T-helper 22 cell (primary cell): ENCODE results near the gene KCNE1.
"Not testable (repeated sequence)": the region's sequence is repeated elsewhere in the genome, so short reads cannot be mapped to it uniquely, and the experiment has no call there.

Source experiments
- DNase-seq: peaks from one replicate; pipeline ENCODE4 v3.0.0-alpha.2; 2020; ENCODE audit warnings: low read depth

KCNE1 gene

DNA sequence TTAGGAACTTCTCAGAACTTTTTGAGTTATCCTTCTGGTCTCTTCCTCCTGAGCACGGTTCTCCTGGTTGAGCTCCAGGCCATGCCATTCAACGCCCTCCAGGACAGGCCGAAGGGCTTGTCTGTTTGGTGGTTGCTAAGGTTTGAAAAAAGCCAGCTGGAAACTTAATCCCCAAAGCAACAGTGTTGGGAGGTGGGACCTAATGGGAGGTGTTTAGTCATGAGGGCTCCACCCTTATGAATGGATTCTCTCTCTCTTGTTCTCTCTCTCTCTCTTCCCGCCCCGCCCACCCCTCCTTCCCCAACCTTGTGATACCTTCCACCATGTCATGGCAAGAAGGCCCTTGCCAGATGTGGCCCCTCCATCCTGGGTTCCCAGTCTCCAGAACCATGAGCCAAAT lies 829 bp downstream of the KCNE1 start:
- no peak for DNase-seq

DNA sequence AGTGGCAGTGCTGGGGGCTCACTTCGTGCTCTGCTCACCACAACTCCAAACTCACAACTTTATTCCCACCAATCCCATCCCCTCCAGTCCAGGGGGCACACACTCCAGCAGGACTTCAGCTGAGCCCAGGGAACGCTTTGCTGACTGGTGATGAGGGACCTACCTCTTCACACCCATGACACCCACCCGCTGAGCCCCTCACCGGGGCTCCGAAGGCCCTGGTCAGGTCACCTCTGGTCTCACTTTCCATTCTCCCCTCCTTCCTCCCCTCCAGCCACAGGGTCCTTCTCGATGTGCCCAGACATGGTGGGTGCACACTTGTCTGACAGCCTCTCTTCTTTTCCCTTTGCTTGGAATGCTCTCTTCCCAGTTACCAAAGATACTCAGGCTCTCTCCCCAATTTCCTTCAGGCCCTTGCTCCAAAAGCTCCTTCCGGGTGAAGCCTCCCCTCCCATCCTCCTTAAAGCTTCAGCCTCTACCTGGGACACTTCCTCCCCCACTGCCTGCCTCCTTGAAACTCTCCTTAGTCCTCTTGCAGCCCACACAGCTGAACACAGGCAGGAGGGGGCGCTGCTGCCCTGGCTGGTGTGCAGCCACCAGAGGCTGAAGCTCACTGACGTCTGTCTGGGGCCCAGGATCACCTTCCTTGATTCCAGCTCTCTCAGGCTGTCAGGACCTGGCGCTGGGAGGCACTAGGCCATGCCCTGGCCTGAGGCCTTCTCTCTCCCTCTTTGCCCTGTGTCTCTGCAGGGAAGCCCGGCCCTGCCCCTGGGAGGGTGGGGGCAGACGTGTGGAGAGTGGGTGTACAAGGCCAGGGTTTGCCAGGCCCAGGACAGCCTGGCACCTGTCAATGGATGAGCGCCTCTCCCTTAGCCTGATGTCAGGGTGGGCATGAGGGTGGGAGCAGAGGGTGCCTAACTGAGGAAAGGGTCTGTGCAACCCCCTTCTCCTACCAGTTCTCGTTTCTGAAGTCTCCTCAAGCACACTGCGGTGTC lies 1.6 kb downstream of the KCNE1 start:
- DNase-seq = no peak

DNA sequence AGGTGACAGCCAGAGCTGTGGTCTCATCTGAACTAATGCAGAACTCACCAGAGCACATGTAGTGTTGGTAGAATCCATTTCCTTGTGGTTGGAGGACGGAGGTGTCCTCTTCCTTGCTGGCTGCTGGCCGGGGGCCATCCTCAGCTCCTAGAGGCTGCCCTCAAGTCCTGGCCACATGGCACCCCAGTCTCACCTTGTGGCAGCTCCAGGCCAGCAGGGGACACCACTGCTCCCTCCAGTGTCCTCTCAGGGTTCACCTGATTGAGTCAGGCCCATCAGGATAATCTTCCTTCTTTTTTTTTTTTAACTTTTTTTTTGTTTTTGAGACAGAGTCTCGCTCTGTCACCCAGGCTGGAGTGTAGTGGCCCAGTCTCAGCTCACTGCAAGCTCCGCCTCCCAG lies 2.9 kb downstream of the KCNE1 start:
- DNase-seq = no peak

DNA sequence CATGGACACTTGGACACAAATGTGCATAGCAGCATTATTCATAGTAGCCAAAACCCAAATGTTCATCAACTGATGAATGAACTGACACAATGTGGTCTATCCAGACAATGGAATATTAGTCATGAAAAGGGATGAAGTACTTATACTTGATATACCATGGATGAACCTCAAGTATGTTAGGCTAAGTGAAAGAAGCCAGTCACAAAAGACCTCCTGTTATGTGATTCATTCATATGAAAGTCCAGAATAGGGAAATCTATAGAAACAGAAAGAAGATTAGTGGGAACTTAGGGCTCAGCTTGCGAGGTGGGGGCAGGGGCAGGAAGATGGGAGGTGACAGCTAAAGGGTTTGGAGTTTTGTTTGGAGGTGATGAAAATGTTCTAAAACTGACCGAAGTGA lies 7.4 kb downstream of the KCNE1 start:
- no peak for DNase-seq

DNA sequence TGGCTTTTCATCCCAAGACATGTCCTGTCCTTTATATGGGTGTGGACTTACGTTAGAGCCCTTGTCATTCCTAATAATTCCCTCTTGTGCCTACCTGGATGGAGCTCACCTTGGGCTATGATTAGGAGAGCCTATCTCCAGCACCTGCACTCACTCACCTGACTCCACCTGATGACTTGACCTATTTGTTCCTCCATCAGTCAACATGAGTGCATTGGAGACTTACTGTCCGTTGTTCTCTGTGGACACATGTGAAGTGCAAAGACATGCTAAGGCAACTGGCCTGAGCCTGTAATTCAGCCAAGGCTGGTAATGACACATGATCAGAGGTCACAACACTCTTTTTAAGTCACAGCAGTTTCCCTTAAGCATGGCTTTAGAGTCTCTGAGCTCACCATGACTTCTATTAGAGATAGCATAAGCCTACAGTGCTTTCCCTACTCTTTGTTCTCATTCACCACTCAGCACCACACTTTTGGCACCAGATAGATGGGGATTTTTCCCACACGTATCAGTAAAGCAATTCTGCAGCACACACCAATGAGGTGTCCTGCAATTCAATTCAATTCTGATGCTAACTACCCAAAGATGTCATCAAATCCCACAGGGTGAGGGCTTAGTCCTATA lies 9.4 kb downstream of the KCNE1 start:
- DNase-seq = no peak

DNA sequence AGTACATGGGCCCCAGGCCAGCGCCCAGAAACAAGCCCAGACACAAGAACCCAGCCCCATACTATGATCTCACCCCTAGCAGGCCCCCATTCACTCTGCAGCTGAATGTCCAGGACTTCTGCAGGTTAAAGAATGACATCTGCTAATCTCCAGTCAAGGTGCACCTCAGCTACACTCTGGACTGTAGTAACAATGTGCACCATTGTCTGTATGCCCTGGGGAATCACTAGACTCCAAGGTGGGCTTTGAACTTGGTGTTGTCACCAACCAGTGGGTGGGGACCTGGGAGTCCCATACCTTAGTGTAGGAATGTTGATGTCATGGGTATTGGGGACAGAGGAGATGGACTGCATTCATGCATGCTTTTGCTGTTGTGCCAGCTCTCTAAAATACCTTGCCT lies 10.3 kb downstream of the KCNE1 start:
- DNase-seq = no peak

DNA sequence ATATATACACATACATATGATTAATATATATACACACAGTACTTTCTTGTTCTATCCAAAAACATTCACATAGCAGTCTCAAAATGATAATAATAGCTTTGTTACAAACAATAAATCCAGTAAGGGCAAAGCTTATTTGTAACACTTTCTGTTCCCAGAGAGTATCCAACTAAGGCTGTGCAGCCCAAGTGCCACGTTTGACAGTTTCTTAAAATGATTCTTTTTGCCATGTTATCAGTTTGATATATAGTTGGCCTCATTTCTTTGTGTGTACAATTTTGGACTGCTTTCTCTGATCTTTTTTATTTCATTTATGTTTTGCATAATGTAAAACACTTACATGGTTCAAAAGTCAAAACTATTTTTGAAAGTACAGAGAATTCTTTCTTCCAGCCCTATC lies 11.8 kb downstream of the KCNE1 start:
- no peak for DNase-seq

DNA sequence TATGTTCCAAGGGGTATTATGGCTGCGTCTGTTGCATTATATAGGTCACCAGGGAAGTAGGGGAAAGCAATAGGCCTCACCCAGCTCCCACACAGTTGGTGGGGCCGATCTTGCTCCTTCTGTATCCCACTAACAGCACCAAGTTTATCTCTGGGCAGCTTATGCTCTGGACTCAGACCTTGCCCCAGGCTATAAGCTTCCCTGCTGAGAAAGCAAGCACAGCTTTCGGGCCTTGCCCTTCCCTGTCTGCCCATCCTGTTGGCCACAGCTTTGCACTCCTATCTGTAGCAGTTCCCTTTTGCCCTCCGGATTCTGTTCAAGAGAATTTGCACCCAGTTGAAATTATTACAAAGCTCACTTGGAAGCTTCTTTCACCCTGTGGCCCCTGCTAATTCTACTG lies 12.9 kb downstream of the KCNE1 start:
- DNase-seq = no peak

DNA sequence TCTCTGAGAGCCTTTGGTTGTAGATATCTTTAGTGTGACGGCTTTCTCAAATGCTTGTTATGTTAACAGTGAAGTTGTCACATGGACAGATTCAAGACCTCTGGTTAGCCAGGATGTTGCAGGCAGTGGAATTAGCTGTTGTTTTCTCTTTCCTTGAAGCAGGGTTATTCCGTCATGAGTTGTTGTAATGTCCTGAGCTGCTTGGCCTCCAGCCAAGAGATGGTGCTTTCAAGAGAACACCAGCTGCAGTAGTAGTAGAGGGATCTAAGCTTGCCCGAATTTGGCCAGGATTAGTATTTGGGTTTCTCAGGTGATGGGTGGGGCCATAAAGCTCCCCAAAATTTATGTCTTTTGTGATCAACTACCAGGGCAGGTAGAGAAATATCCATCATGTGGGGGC lies 13.4 kb downstream of the KCNE1 start:
- DNase-seq = no peak

DNA sequence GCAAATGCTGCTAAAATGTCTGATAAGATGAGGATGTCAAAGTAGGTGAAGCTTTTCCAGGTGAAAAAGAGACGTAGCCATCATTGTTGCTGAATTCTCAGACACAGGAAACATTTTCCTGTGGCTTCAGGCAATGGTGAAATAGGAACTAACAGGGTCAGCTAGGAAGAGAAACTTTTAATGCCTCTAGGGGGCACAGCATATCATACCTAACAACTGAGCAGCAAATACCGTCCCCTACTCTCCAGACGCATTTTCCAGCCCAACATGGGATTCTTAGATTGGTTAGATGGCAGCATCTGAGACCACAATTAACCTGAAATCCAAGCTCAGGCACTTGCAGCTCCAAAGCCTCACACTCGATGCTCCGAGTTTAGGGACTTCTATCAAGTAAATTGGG lies 28.2 kb downstream of the KCNE1 start:
- DNase-seq = not testable (repeated sequence)

DNA sequence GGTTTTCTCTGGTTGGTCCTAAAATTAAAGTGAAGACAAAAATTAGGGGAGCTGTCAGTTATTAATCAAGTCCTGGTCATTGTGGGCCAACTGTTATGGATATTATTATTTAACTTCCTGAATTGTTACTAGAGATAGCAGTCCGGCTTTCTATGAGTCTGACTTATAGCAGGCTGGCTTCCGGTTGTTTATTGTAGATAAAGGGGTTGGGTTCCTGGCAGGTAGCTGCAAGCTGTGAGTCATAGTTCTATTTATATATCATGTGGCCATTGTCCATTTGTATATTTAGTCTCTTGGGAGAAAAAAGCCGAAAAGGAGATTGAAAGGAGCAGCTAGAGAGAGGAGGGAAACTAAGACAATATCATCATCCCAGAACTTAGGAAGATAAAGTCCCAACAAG lies 28.6 kb downstream of the KCNE1 start:
- DNase-seq = not testable (repeated sequence)

DNA sequence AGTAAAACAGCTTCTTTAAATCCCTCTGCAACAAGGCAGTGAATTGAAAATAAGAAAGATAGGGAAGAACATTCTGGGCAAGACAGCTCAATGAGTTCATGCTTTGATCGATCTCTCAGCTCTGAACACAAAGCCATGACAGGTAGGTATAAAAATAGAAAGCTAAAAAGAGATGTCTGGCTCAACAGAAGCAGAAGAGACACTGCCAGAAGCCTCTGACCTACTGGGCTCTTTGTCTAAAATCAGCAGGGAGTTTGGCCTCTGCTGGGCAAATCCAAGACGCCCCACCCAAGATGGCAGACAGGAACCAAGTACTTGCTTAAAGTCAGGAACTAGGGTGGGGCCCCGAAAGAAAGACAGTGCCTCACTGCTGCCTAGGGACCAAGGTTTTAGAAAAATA lies 44.7 kb downstream of the KCNE1 start:
- DNase-seq = not testable (repeated sequence)

DNA sequence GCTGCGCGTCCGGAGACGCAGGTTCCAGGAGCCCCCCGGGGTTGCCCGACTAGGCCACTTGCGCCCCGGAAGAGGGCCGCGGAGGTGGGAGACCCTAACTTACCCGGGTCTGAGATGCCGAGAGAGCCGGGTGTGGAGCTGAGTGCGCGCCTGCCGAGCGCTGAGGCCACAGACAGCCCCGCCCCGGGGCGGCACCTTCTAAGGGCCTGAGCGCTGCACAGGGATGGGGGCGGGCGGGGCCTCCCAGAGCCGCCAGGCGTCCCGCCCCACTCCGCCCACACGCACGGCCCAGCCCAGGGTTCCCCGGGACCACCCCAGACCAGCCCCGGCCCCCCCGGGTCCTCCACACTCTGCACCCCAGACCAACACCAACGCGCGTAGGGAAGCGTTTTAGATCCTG lies 52.6 kb downstream of the KCNE1 start:
- not testable (repeated sequence) for DNase-seq

DNA sequence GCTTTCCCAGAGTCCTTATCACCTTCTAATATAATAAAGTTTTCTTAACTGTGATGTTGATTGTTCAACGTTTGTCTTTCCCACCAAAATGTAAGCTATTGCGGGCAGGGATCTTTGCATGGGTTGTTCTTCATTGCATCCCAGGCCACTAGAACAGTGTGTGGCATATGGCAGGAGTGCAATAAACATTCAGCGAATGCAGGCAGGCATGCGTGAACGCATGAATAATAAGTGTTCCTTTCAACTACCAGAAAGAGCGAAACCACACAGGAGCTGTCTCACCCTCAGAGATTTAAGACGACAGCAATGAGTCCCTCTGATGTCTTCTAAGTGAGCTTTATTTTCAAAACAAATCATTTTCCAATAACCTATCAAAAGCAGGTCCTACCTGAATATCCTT lies 53.7 kb downstream of the KCNE1 start:
- not testable (repeated sequence) for DNase-seq

DNA sequence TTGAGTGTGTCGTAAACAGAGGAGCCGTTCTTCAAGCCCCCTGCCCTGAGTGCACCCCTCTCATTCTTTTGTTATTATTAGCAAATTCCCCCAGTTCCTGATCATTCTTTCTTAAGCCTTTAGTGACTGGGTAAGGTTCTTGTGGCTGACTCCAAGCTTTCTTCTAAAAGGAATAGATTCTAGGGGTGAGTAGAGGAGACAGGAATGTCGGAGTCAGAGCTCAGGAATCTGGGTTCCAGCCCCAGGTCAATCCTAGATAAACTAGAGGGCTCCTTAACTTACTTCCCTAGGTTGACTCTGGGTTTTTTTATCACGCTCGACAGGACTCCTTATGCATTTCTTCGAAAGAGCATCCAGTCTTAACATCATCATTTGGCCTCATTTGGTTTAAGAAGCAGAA lies 55.8 kb downstream of the KCNE1 start:
- DNase-seq = not testable (repeated sequence)

DNA sequence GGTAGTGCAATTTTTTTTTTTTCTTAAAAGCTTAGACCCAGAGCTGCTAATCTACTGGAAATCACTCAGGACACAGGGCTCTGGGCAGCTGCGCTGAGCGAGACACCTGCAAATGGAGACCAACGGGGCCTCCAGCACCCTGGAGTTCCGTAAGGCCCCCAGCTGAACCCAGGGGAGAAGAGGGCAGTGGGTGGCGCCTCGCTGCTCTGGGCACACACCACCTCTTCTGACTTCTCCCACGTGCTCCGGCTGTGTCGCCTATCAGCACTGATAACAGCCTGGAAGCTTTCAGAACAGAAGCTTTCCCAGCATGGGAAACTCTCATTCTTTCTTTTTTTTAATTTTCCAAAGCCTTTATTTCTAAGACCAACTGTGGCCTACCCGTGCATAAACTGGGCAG lies 56.4 kb downstream of the KCNE1 start:
- DNase-seq = not testable (repeated sequence)

DNA sequence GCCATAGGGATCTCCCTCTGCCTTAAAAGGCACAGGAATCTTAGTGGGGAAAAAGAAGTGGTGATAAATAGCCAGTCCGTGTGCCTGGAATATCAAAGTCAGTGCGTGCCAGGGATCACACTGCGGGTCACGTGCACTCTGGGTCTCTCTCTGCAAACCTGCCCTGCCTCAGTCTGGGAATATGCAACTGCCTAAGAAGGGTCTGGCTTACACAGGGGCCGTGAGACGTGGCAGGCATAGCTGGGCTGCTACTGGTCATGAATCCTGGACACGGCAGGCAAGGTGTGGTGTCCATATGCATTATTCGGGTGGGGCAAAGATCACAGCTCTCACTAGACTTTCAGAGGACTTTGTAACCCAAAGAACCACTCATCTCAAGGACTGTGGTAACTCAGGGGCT lies 65.0 kb downstream of the KCNE1 start:
- DNase-seq = not testable (repeated sequence)

DNA sequence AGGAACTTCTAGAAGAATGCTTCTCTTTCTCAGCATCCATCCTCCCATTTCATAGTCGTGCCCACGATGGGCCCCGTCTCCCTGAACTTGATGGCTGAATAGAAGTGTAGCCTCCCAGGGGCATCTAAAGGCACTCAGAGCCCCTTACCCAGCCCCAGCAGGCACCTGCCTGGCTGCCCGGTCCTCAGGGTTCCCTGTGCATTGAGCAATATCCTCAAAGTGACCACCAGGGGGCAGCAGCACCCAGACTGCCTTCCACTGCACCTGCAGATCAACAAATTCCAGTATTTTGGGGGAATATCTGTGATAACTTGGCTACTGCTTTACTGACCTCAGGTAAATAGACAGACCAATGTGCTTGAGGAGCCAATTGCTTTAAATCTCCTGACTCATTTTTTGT lies 68.5 kb downstream of the KCNE1 start:
- DNase-seq = not testable (repeated sequence)

DNA sequence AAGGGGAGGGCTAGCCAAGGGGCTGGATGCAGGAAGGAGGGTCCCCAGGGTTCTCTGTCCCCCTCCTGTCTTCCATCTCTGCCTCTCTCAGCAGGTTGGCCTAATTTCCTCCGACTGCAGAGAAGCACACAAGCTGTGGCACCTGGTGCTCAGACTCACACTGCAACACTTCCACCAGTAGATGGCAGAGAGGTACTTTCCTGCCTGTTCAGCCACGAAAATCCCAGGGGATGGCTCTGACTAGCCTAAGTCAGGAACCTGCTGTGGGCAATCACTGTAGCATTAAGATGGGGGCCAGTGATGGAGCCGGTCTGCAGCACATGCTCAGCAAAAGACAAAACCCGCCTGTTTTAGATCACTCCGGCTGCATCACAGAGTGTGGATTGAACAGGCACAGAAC lies 82.3 kb downstream of the KCNE1 start:
- not testable (repeated sequence) for DNase-seq

DNA sequence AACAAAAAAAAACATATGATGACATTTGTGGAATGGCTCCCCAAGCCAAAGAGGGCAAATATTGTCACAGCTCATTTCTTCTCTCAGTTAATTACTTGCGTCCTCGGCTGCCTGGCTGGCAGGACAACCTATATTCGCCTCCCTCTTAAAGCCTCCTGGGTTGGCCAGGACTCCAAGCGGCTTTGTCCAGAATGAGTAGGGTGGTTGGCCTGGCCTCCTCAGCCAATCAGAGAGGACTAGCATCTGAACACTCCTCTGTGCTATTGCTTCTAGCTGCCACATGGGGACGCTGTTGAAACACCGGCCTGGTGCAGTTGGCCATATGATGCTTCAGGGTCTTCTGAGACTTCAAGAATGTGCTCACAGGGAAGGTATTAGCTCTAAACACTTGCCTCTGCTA lies 83.6 kb downstream of the KCNE1 start:
- DNase-seq = not testable (repeated sequence)

DNA sequence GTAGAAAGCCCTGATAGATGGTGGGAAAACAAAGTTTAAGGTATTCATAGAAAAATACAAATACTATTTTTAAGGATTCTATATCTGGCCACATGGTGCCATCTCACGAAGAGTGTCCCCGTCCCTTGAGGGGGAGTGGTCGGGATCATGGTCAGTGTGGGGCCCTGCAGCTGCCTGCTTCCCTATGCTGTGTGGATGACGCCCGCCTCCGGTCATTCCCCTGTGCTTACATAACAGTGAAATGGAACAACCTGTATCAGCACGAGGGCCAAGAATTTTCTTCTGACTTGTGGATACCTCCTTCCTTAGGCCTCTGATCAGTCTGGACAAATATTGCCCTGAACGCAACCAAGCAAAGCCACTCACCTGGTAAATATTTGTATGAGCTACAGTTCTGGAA lies 84.7 kb downstream of the KCNE1 start:
- not testable (repeated sequence) for DNase-seq

DNA sequence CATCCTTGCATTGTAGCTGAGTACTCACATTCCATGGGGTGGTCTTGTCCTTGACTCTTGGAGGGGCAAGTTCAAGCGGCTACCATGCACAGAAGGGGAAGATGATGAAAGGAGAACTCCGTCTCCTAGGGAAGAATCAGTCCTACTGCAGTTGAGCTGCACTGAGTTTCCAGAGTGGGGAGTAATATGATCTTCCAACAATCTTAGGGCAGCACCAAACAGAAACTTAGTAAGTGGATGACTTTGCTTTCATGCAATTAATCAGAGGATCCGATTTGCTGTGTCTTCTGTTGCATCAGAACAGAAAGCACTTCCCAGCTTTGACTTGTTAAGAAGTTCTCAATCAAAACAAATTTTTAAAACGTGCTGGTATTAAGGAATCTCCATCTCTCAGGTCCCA lies 88.2 kb downstream of the KCNE1 start, which contains the start of gene SMIM34:
Gene SMIM34 (minus strand): TSS at position 147 of the 400 bp plus-strand sequence. CDS start 112 bp downstream, at position 35.
- DNase-seq = not testable (repeated sequence)

DNA sequence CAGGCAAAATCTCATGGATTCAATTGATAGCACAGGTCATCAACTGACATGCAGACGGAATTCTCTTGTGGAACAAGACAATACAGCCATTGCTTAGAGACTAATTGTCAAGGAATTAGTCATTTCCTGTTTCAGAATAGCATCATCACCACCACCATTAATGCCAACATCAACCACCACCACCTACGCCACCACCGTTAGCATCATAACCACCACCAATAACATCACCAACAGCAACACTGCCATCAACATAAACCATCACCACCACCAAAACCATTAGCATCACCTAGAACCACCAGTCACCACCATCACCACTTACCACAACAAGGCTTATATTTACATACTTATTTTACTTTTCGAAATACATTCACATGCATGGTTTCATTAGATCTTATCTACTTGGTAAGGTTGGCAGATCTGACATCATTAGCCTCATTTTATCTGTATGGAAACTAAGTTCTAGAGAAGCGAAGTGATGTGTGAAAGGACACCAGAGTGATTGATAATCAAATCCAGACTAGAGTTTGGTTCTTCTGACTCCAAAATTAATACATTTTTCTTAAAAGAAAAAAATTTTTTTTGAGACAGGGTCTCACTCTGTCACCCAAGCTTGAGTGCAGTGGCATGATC lies 94.4 kb downstream of the KCNE1 start:
- not testable (repeated sequence) for DNase-seq
